WTC11 (cell line): ENCODE results near the gene ADAMTS8. TPM values are rescaled to one million over a fixed set of nuclear protein-coding genes. Genes with fewer than 3 reads are reported as not detected.

Source experiments
- ATAC-seq: fragments of 200-7000 bp; cut with Tn5 transposase; 2 replicates; pipeline ENCODE4 v1.10.0; 2021; ENCODE audit warnings: mild to moderate bottlenecking, moderate library complexity
- CTCF ChIA-PET: fragments of 300-600 bp; sonication (Branson Sonifier 250); formaldehyde crosslinking; loops from one replicate; lab custom pipeline; 2021; ENCODE audit warnings: antibody characterized with exemption; lab: Charles Lee
- POLR2A ChIA-PET: fragments of 350-600 bp; sonication (Branson Sonifier 250); formaldehyde crosslinking; loops from one replicate; lab custom pipeline; 2021; ENCODE audit warnings: antibody characterized with exemption; lab: Charles Lee
- DNase-seq: peaks from one replicate; pipeline ENCODE4 v3.0.0; 2021; ENCODE audit warnings: low spot score
- H3K27ac Mint-ChIP-seq: 2 replicates; pipeline ENCODE4 v1.8.0; 2021; ENCODE audit warnings: mixed read lengths
- H3K27me3 Mint-ChIP-seq: 2 replicates; pipeline ENCODE4 v1.8.0; 2021; ENCODE audit warnings: low read depth, mild to moderate bottlenecking, moderate library complexity, mixed read lengths
- H3K36me3 Mint-ChIP-seq: 2 replicates; pipeline ENCODE4 v1.8.0; 2021; ENCODE audit warnings: mixed read lengths
- H3K4me1 Mint-ChIP-seq: 2 replicates; pipeline ENCODE4 v1.8.0; 2022; ENCODE audit warnings: mixed read lengths
- H3K4me3 Mint-ChIP-seq: 2 replicates; pipeline ENCODE4 v1.8.0; 2021; ENCODE audit warnings: mild to moderate bottlenecking, moderate library complexity, mixed read lengths
- H3K9me3 Mint-ChIP-seq: 2 replicates; pipeline ENCODE4 v1.8.0; 2021; ENCODE audit warnings: mixed read lengths
- AFF4 ChIP-seq: sonication (generic); formaldehyde crosslinking; IDR thresholded peaks from 2 replicates; pipeline ENCODE4 v1.8.1; 2023; ENCODE audit warnings: mild to moderate bottlenecking, missing genetic modification reagents, borderline replicate concordance
- ARID4B ChIP-seq: sonication (generic); formaldehyde crosslinking; IDR thresholded peaks from 2 replicates; pipeline ENCODE4 v1.8.0; 2023; ENCODE audit warnings: missing genetic modification reagents, mild to moderate bottlenecking, borderline replicate concordance
- CBFB ChIP-seq: sonication (generic); formaldehyde crosslinking; IDR thresholded peaks from 2 replicates; pipeline ENCODE4 v1.8.1; 2022; ENCODE audit warnings: mild to moderate bottlenecking, low read depth, missing genetic modification reagents
- E2F1 ChIP-seq: sonication (generic); formaldehyde crosslinking; IDR thresholded peaks from 2 replicates; pipeline ENCODE4 v1.8.0; 2022; ENCODE audit warnings: mild to moderate bottlenecking, missing genetic modification reagents
- E2F5 ChIP-seq: sonication (generic); formaldehyde crosslinking; IDR thresholded peaks from 2 replicates; pipeline ENCODE4 v1.8.1; 2022; ENCODE audit warnings: mild to moderate bottlenecking, moderate library complexity, missing genetic modification reagents
- FOXP1 ChIP-seq: sonication (generic); formaldehyde crosslinking; IDR thresholded peaks from 2 replicates; pipeline ENCODE4 v1.8.0; 2022; ENCODE audit warnings: missing genetic modification reagents, mild to moderate bottlenecking, moderate library complexity, borderline replicate concordance
- IRF1 ChIP-seq: sonication (generic); formaldehyde crosslinking; IDR thresholded peaks from 2 replicates; pipeline ENCODE4 v1.8.0; 2023; ENCODE audit warnings: missing genetic modification reagents
- JAZF1 ChIP-seq: fragments of 250-450 bp; sonication (Bioruptor Pico); IDR thresholded peaks from 2 replicates; pipeline ENCODE4 v1.9.0; 2021; ENCODE audit warnings: moderate library complexity, mild to moderate bottlenecking, inconsistent platforms
- NR2C2 ChIP-seq: sonication (generic); formaldehyde crosslinking; IDR thresholded peaks from 2 replicates; pipeline ENCODE4 v1.8.0; 2022; ENCODE audit warnings: mild to moderate bottlenecking, missing genetic modification reagents
- RELA ChIP-seq: sonication (generic); formaldehyde crosslinking; IDR thresholded peaks from 2 replicates; pipeline ENCODE4 v1.8.1; 2022; ENCODE audit warnings: missing genetic modification reagents, mild to moderate bottlenecking, borderline replicate concordance
- ZBTB43 ChIP-seq: sonication (generic); formaldehyde crosslinking; IDR thresholded peaks from 2 replicates; pipeline ENCODE4 v1.8.1; 2023; ENCODE audit warnings: mild to moderate bottlenecking, missing genetic modification reagents
- ZNF219 ChIP-seq: sonication (generic); formaldehyde crosslinking; IDR thresholded peaks from 2 replicates; pipeline ENCODE4 v1.8.0; 2023; ENCODE audit warnings: missing genetic modification reagents, mild to moderate bottlenecking, borderline replicate concordance
- total RNA-seq: library from RNA; stranded (reverse); gene quantifications from 3 replicates; pipeline ENCODE4 v1.2.3, GENCODE V29; 2021

The ADAMTS8 gene
- total RNA-seq, 1 experiment from 2014 or later = 9.9 TPM

- TF ChIP-seq JAZF1 (CRISPR knock-in tag) = no peak
- no peak for TF ChIP-seq ZBTB43 (CRISPR knock-in tag)
- TF ChIP-seq ARID4B = no peak
- no peak for TF ChIP-seq E2F1
Measured at GRCh38 chr11:130379276-130379675, 49.1 kb downstream of the ADAMTS8 start (continued).

- peak overlapping the region; percentile 33; the same call in 1 of the 2 replicates for H3K27ac Mint-ChIP-seq
- TF ChIP-seq NR2C2 = no peak
- no peak for TF ChIP-seq IRF1 (CRISPR knock-in tag)
- TF ChIP-seq AFF4 (CRISPR knock-in tag) = no peak
- no peak for TF ChIP-seq E2F5 (CRISPR knock-in tag)
- TF ChIP-seq CBFB (CRISPR knock-in tag) = no peak
- TF ChIP-seq ARID4B = no peak
- TF ChIP-seq ZNF219 (CRISPR knock-in tag) = no peak
- no peak for TF ChIP-seq RELA (CRISPR knock-in tag)
- no peak for TF ChIP-seq FOXP1 (CRISPR knock-in tag)
- TF ChIP-seq, all 79 proteins: peak for 0
- peaks cover 53% of the 10 kb centered on the region for H3K4me1 Mint-ChIP-seq
- peaks cover 1% of the 10 kb centered on the region for H3K36me3 Mint-ChIP-seq
- H3K27me3 Mint-ChIP-seq = no peaks in the 10 kb centered on the region
- ATAC-seq (peak; percentile 59), DNase-seq (no peak)
- peaks cover 4% of the 10 kb centered on the region for H3K9me3 Mint-ChIP-seq
- ChIA-PET CTCF (interaction anchor here (0.7 to 1.6 kb wide), 8 partner anchors 12 to 158 kb away, joined by 3 to 6 read pairs (median 4); no protein-coding TSS in a partner anchor), POLR2A (no interaction called here)
- no peak overlapping the region for H3K4me3 Mint-ChIP-seq
Measured at GRCh38 chr11:130370845-130371590, 57.4 kb downstream of the ADAMTS8 start.
